Left forelimb (tissue), 1 donor: Measurements from ENCODE around the gene MYCBPAP.

Source experiments
- DNase-seq: peaks from one replicate; pipeline ENCODE4 v3.0.0-alpha.2; 2018; ENCODE audit warnings: low spot score

MYCBPAP gene

DNA sequence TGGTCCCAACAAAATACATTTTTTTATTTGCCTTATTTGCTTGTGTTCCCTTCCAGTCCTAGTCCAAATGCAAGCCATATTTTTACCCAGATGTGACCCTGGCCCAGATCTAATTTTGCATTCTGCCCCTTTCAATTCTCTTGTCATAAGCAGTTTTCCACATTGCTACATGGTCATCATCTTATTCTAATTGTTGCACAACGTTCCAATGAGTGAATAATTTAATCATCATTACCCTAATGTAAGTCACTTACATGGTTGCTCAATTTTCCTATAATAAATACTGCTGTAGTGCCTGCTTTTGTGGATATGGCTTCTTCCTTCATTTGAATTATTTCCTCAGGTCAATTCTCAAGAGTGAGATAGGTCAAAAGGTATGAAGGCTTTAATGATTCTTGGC is 16.7 kb upstream of the MYCBPAP start:
- no peak for DNase-seq

DNA sequence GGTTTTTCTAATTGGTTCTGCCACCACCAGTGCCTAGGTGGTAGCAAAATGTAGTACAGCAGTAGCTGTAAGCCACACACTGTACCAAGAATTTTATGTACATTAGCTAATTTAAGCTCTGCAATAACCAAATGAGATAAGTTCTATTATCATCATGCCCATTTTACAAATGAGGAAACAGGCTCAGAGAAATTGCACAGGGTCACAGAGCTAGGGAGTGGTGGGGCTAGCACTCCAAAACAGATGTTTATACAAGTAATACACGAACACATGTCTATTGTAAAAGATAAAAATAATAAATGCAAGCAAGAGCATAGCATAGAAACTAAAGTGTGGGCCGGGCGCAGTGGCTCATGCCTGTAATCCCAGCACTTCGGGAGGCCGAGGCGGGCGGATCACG is 16.0 kb upstream of the MYCBPAP start:
- DNase-seq, result no peak

DNA sequence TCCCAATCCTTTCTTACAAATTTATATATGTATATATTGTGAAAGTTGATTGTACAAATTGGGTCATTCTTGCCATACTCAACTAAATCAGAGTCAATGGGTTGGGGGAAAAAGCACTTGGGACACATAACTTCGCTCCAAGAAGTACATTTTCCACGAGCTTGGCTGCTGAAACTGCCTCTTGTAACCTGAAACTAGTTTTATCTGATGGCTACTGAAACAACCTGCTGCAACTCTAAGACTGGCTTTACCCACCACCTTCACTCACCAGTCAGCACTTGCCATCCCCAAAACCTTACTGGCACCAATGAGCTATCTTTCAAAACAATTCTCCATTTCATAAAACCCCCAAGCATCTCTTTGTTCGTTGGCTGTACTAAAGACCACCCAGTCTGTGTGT is 14.5 kb upstream of the MYCBPAP start:
- no peak for DNase-seq

GRCh38 chr17:50495217-50495823 is 12.9 kb upstream of the MYCBPAP start:
- no peak for DNase-seq

- DNase-seq, result no peak
Measured at GRCh38 chr17:50495918-50496317, 12.3 kb upstream of the MYCBPAP start.

DNA sequence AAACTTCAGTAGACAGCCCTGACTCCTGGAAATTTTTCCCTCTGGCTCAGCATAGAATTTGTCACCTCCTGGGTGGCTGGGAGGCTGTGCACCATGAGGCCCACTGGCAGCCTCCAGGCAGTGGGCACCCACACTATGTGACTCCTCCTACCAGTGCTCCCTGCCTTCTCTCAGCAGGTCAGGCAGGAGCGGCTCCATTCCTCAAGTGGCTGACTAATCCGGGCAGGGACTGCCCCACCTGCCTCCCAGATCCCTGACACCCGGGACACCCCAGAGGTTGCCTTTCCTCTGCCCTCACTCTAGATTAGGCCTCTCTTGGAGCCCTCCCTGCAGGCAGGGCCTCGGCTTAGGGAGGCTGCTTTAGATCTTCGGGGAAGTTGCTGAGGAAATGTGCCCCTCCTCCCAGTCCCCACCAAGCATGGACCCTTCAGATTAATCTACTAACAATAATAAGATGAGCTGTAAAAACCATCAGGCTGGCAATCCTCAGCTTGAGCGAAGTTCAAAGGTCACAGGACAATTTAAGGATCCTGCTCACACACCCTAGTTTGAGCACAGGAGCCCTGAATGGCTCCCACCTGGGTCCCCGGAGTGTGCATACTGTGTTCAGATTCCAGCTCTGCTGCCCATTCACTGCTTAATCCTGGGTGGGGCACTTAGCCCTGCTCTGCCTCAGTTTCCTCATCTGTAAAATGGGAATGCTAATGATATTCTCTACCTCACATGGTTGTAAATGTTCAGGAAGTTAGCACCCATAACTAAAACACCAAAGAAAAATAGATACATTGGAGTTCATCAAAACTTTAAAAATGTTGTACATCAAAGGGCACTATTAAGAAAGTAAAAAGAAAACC is 10.0 kb upstream of the MYCBPAP start:
- DNase-seq, result no peak

GRCh38 chr17:50499270-50499669 is 9.0 kb upstream of the MYCBPAP start:
- DNase-seq, result no peak

DNA sequence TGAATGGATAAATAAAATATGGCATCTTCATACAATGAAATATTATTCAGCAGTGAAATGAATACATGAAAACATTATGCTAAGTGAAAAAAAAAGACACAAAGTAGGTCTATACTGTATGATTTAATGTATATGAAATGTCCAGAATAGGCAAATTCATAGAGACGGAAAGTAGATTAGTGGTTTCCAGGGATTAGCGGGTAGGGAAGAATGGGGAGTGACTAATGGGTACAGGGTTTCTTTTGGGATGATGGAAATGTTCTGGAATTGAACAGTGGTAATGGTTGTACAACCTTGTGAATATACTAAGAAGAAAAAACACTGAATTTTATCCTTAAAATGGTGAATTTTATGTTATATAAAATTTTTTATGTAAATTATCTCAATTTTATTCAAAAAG is 8.5 kb upstream of the MYCBPAP start:
- DNase-seq, result no peak

DNA sequence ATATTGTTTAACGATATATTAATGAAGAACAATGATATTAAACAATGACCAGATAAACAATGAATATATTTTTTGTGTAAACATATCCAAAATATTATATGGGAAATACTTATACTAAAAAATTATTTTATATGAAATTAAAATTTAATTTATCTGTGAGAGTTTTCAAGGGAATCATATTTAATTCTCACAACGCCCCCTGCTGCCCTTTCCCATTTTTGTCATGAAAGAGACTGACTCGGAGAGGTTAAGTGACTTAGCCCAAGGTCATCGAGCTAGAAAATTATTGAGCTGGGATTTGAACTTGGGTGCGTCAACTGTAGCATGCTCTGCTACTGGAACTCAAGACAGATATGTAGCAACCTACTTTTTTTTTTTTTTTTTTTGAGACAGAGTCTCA is 7.2 kb upstream of the MYCBPAP start:
- no peak for DNase-seq

DNA sequence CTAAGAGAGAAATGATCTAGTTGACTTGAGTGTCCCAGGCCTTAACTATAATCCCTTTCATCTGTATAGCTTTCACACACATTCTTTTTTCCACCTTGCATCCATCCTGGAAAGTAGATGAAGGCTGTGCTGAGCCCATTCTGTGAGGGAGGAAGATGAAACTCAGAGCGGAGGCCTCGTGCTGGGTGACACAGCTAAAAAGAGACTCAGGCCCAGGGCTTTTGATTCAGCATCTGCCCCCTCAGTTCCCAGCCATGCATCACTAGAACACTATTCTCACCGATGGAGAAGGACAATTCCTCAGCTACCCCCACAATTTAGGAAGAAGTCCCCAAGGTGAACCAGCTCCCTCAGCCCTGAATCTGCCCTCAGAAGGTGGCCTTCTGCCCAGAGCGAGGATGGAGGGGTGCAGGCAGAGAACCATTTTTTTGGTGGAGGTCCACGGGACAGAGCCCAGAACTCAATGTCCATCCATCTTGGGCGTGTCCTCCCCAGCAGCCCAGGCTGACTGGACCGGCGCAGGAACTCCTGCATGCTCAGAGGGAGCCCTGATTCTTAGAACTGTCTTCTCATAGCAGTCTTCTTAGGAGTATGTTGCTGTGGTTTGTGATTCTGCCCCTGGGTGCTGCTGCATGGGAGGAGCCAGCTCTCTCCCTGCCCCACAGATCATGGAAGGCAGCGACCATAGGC is 5.8 kb upstream of the MYCBPAP start:
- DNase-seq, result no peak

DNA sequence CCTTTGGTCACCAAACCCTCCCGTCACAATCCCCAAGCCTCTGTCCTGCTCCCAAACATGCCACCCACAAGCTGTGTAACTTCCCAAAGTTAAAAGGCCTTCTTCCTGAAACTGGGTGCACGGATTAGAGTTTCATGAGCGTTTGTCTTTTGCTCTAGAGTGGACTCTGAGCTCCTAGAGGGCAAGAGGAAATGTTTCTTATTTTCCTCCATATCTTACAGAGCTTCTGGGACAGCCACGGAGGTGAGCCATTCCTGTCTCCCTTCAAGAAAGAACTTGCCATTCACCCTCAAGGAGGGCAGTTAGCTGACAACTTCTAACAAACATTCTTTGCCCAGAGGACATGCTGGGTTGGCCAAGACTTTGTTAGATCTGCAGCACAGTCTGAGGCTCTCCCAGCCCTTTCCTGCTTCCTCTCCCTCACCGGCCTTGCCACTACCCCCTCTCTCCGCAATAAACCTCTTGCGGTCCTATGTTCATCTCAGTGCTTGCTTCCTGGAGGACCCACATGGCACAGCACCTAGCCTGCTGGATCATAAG is 2.6 kb upstream of the MYCBPAP start:
- no peak for DNase-seq

DNA sequence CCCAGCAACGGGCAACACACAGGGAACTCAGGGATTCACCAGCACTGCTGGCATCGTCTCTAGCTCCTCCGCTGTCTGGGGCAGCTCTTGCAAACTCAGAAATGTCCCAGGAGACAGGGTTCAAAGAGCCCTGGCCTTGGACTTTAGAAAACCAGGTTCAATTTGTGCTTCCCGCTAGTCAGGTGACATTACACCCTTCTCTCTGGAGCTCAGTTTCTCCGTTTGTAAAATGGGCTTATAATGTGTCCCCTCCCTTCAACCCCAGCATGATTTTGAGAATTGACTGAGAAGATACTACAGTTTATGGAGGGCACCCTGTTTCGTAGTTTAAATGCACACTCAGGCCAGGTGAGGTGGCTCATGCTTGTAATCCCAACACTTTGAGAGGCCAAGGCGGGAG is 1.9 kb upstream of the MYCBPAP start:
- DNase-seq, result no peak

DNA sequence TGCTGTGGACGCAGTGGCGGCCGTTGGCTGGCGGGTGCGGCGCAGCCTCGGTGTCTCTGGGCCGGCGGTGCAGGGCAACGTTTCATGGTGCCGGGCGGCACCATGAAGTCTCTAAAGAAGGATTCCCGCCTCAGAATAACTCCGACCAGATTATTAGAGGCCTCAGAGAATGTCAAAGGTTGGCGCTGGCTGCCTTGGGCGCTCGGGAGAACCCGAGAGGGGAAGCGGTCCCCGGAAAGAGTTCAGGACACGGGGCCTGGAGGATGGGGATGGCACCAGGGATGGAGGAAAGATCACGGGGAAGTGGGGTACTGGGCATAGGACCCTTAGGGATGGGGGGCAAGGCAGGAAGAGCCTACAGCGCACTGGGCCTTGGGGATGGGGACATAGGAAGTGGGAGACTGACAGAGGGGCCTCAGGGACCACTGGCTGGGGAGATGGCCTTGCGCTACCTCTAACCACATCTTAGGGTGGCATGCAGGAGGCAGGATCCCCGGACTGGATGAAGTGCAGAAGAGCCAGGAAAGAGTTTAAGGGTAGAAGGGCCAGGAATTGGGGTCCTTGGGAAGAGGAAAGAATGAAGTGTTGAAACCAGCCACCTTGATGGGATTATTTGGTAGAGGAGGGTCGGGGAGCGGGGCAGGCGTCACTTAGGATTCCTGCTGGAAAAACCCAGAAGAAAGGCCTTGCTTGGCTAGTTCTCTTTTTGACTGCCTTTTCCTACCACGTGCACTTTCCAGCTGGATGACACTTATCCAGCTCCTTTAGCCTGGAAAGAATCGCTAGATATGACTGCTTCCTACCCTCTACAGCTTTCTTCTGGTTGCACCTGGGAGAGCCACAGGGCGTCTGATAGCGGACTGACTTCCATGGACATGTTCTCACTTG is 578 bp downstream of the MYCBPAP start:
- DNase-seq, result no peak

DNA sequence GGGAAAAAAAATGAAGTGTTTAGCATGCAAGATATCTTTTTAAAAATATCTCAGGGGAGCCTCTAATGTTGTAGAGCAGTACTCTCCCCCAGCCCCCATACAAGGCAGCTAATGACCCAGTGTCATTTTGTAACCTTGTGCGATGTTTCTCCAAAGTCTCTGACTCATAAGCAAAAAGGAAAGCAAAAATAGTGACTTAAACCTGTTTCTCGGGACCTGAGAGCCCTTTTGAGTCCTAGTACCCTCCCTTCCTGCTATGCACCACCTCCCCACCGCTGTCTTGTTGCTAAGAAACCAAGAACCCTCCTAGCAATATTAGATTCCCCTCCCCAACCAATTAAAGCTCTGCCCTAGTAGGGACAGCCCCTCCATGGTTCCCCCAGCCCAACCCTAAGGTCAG is 2.8 kb downstream of the MYCBPAP start:
- no peak for DNase-seq

- DNase-seq, result no peak
Measured at GRCh38 chr17:50513495-50513894, 5.3 kb downstream of the MYCBPAP start.

GRCh38 chr17:50514388-50514787 is 6.1 kb downstream of the MYCBPAP start:
- DNase-seq, result no peak

GRCh38 chr17:50514936-50515702 is 6.9 kb downstream of the MYCBPAP start:
- no peak for DNase-seq

DNA sequence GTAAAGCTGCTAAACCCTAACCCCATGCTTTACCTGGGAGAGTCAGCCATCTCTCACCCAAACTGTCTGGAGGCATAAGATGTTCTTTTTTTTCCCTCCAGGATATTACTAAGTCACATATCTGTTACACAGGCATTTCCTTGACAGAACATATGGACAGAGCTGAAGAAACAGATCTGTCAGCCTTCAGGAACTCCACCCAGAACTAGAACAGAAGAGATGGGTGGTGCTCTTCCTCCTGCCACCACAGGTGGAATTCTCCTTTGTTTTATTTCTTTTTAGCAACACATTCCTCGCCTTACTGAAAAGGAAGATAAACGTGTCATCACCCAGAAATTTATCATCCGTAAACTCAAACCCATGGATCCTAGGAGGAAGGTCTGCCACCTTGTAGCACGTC is 8.8 kb downstream of the MYCBPAP start:
- DNase-seq, result no peak

GRCh38 chr17:50517504-50518383 is 9.5 kb downstream of the MYCBPAP start:
- DNase-seq, result no peak

DNA sequence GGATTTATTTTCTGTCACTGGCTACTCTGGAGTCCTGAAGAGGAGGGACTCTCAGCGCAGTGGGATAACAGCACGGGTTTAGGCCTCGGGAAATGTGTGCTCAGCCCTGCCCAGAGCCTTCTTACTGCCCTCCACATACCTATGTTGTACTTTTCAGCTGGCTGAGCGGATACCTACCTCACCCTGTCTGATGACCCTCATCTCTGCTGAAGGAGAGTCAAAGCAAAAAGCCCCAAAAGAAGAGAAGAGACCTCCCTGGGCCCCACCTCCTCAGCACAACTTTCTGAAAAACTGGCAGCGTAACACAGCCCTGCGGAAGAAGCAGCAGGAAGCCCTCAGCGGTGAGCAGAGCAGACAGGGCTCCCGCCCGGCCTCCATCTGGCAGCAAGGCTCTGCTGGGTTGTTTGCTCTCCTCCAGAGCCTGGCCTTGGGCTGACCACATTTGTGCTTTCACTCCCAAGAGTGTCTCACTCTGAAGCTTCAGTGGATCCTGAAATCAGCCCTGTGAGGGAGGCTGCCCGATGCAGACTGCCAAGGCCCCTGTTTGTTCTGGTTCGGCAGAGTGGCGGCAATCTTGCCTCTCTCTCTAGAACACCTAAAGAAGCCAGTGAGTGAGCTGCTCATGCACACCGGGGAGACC is 10.3 kb downstream of the MYCBPAP start:
- no peak for DNase-seq
